GM18511 (cell line): ENCODE data around the gene ADARB2.
"Not testable (repeated sequence)": the region's sequence is repeated elsewhere in the genome, so short reads cannot be mapped to it uniquely, and the experiment has no call there.

Experiments used
- ATAC-seq: cut with Tn5 transposase; IDR thresholded peaks from one replicate; pipeline ENCODE4 v1.9.1; 2021; ENCODE audit warnings: mild to moderate bottlenecking, moderate library complexity; ENCODE audit not compliant: unreplicated experiment

ADARB2 gene

GRCh38 chr10:1253523-1254353, 483.6 kb downstream of the ADARB2 start:
- ATAC-seq = no peak

DNA sequence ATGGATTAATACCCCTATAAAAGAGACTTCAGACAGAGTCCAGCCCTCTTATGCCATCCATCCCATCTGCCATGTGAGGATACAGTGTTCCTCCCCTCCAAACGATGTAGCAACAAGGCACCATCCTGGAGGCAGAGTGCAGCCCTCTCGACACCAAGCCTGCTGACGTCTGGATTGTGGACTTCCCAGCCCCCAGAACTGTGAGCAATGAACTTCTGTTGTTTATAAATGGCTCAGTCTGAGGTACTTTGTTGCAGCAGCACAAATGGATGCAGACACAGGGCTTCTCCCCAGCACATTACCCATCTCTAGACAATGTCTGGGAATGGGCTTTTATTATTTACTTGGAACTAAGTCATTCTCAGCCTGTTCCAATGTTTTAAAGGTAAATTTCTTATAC, 485.6 kb downstream of the ADARB2 start:
- ATAC-seq = no peak

GRCh38 chr10:1249142-1249920, 488.0 kb downstream of the ADARB2 start:
- no peak for ATAC-seq

DNA sequence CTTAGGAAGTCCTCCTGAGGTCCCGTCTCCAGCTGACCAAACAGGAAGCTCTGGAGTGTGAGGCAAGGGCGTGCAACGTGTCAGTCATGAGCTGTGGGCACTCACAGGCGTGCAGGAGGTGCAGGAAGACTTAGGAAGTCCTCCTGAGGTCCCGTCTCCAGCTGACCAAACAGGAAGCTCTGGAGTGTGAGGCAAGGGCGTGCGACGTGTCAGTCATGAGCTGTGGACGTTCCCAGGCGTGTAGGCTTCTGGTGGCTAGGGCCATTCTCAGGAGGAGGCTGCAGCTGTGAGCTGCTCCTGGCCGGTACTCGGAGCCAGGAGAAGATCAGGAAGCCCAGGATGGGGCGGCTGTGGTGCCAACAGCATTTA, 489.1 kb downstream of the ADARB2 start:
- not testable (repeated sequence) for ATAC-seq

GRCh38 chr10:1247598-1248261, 489.6 kb downstream of the ADARB2 start:
- ATAC-seq = no peak

DNA sequence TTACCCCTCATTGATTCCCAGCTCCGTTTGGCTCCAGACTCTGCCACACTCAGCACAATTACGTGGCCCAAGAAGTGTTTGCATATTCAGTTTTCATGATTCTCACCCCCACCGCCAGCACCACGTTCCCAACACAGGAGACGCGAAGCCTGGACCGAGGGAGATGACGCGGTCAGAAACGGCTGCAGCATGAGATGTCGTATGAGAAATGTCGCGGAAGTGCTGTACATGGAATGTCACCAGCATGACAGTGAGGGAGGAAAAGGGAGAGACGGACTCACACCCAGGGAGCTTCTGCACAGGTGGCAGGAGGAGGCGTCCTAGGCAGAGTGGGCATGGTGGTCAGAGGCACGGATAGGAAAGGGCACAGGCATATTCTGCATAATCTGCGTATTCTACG, 492.8 kb downstream of the ADARB2 start:
- ATAC-seq = no peak

DNA sequence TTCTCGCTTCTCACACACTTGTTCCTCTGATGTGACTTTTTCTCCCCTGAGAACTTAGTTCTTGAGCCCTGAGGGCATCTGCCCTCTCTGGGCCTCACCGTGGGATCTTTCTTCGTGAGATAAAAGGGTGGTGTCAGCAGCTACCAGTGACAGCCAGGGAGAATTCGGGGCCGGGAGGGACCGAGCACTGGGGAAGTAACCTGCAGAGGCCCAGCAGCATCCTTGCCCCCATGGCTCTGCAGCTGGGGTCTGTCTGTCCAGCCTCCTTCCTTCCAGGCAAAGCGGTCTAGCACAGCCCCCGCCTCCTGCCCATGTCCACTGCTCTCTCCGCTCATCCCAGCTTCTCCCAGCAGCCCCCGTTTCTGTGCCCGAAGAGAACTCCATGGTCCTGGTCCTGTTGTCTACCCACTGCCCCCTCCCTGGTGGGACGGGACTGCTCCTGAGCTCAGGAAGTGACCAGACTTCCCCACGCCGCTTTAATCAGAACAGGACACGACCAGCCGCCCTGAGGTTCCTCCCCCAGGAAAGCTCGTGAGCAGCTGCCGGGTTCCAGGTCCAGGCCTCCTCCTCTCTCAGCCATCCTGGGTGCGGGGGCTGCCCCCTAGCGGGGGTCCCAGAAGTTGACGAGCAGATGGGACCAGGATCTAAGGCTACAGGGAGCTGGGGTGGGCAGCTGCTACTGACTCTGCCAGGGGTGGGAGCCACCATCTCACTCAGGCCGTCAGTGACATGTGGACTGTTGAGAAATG, 493.7 kb downstream of the ADARB2 start:
- ATAC-seq = no peak

- no peak for ATAC-seq
Measured at GRCh38 chr10:1242975-1243374, 494.4 kb downstream of the ADARB2 start.

DNA sequence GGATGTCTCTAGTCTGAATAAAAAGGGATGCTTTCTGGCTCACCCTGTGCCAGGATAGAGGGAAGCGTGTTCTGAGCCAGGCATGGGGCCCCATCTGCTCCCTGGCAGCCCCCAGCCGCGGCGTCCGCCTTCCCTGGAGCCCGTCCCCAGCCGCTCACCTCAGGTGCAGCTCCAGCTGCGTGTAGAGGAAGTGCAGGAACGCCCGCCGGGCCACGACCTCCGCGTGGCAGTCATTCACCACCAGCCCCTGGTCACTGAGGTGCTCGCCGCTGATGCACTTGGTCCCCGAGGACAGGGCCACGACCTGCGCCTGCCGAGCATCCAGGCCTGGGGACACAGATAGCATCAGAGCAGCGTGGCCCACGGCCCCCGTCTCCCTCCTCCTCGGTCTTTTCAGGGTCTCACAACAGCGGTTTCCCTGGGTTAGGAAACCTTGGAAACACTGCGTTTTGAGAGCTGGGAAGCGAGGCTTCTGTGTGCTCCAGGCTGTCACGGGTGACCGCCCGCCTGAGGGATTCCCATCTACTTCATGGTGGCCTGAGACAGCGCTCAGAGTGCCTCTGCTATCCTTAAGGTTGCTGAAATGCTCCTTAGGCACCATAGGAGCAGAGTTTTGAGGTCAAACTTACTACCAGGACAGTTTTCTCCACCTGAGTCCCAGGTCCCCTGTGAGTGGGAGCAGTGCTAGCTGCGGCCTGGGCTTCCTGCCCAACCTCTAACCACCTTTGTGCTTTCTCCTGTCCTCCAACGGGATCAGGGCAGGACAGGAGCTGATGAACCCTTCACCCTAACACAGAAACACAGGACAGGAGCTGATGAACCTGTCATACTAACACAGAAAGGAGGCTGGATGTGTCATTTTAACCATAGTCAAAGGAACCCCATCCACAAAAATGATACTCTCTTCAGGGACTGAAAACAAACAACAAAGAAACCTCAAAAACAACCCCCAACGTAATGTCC, 495.1 kb downstream of the ADARB2 start:
- ATAC-seq = no peak

GRCh38 chr10:1241322-1241890, 495.9 kb downstream of the ADARB2 start:
- ATAC-seq = no peak

DNA sequence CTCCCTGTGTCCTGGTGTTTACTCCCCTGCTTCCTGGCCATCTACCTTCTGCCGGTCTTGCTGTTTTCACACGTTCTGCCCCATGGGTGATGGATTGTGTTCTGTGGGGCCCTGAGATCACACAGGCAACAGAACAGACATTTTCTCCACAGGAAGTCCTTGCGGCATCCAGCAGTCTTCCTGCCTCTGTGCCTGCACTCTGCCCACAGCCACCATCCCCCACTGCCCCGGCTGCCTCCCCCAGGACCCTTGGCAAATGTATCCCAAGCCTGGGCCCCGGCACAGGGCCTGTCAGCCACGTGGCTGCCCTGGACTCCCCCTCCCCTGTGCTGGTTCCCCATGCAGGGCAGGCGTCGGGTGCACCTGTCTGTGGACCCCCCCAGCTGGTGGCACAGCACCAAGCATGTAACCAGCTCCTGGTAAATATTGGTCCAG, 497.0 kb downstream of the ADARB2 start:
- ATAC-seq = no peak

- ATAC-seq = no peak
Measured at GRCh38 chr10:1233031-1233430, 504.3 kb downstream of the ADARB2 start.

- ATAC-seq = no peak
Measured at GRCh38 chr10:1232164-1232911, 505.0 kb downstream of the ADARB2 start.

GRCh38 chr10:1230592-1231275, 506.6 kb downstream of the ADARB2 start:
- no peak for ATAC-seq

DNA sequence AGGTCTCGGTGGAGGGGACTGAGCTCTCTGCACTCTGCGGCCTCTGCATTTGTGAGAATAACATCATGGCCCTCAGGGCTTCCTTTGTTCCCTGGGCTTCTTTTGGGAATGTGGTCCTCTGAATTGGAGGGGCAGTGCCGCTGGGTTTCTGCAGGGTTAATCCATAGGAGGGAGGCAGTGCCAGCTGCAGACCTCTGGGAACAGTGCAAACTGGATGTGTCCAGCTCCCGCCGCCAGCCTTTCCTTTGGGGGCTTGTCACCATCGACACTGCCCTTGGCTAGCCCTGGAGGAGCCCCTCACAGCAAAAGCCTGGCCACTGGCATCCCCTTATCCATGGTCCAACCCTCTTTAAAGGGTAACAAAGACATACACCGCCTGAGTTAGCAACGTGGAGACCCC, 507.2 kb downstream of the ADARB2 start:
- no peak for ATAC-seq

- no peak for ATAC-seq
Measured at GRCh38 chr10:1229574-1229973, 507.8 kb downstream of the ADARB2 start.

DNA sequence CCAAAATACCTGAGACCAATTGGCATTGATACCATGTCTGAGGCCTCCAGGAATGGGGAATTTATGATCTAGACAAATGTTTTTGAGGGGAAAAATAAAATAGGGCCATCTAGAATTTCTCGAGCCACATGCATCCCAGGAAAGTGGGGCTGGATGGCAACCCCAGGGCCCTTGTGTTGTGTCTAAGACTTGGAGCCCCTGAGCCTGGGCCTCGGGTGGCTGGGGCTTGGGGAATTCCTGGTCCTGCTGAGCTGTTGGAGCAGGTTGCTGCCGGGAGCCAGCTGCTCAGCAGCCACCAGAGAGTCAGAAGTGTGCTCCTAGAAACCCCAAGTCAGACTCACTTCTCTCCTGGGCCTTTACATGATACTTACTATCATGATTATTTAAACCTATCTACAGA, 508.2 kb downstream of the ADARB2 start:
- ATAC-seq = no peak

DNA sequence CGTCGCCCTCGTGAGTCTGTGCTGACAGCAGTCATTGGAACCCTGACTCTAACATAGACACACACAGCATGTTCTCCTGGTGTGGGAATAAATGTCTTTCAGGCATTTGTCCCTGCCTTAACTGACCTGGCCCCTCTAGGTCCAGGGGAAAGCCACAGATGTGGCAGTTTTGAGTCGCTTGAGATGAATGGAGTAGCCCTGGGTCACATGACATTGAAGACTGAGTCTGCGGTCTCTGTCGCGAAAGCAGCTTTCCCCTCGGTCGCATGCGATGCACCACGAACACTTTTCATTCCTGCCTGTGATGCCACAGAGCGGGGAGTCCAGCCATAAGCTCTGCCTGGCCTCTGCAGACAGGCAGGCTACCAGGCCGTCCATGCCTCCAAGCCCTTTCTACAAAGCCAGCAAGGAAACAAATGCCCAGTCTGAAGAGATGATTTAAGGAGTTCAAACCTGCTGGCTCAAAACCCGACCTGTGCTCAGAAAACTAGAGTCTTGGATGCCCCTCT, 508.8 kb downstream of the ADARB2 start:
- no peak for ATAC-seq
